NCI-H345 treated with DMSO at 0.1 percent for 48 hours (cell line): ENCODE data around the gene SPDYE9.
"Not testable (repeated sequence)": the region's sequence is repeated elsewhere in the genome, so short reads cannot be mapped to it uniquely, and the experiment has no call there.

Experiments used
- DNase-seq: peaks from one replicate; lab custom pipeline; 2025; ENCODE audit not compliant: unreplicated experiment; lab: John Stamatoyannopoulos, UW

SPDYE9 gene, protein sequence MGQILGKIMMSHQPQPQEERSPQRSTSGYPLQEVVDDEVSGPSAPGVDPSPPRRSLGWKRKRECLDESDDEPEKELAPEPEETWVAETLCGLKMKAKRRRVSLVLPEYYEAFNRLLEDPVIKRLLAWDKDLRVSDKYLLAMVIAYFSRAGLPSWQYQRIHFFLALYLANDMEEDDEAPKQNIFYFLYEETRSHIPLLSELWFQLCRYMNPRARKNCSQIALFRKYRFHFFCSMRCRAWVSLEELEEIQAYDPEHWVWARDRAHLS

DNA sequence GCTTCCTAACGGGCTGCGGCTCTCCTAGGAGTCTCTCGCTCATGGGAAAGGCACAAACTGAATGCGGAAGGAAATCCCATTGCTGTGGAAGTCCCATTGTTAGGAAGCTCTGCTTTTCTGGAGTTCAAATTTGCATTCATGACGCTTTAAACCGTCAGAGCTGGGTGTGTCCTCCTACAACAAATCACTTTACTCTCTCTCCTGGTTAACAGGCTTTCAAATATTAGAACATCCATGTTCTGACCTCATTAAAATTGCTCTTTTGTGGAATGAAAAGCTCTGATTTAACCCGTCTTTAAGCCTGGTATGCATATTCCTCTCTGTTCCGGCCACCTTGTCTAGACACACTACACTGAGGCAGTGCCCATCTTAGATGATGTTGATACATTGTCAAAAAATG, at the start of gene SPDYE9:
TSS of gene SPDYE9 (minus strand) at position 101 of the 400 bp plus-strand sequence. CDS start 1,800 bp downstream, outside the sequence.
- DNase-seq, result not testable (repeated sequence)

DNA sequence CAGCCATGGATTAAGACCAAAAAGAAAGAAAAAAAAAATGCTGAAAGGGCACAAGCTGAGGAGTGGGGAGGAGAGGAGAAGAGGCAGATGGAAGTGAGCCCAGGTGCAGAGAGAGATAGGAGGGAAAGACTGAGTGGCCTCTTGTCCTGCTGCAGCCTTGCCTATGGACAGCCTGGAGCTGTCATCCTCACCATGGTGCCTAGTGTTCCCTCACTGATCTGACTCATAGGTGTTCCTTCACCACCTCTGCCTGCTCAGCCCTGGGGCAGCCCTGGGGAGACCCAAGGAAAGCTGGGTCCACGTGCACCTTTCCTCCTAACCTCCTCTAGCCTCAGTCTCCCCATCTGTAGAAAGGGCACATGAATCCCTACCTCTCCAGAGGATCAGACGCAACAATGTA, 49.0 kb upstream of the SPDYE9 start:
- not testable (repeated sequence) for DNase-seq

DNA sequence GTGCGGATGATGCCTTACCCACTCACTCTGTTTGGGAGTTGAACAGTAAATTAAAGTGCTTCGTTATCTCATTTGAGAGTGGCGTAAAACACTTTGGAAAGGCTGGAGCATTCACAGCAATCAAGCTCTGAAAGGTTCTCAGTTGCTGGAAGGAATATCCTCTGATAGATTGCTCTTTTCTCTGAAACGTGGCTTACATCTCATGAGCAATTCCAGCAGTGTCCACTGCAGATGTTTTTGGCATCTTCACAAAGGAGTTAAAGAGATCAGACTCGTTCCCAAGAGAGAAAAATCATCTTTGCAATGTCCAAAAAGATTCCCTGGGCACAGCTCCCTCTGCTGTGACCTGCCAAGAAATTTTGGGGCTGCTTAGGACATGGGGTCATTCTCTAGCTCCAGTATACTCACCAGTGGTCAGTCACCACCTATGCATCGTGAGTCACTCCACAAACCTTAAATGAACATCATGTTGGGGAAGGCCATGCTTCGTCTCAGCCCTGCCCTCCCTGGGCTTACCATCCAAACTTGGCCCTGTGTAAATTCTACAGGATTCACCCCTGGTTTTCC, 46.9 kb upstream of the SPDYE9 start:
- not testable (repeated sequence) for DNase-seq

DNA sequence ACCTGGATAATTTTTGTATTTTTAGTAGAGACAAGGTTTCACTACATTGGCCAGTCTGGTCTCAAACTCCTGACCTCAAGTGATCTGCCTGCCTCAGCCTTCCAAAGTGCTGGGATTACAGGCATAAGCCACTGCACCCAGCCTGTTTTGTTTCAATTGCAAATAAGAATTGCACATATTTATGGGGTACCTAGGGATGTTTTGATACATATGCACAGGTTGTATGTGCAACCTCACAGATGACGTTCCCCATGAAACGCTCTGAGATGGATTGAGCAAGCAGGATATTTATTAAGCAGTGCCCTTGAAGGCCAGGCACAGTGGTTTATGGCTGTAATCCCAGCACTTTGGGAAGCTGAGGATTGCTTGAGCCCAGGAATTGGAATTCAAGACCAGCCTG, 44.8 kb upstream of the SPDYE9 start:
- not testable (repeated sequence) for DNase-seq

DNA sequence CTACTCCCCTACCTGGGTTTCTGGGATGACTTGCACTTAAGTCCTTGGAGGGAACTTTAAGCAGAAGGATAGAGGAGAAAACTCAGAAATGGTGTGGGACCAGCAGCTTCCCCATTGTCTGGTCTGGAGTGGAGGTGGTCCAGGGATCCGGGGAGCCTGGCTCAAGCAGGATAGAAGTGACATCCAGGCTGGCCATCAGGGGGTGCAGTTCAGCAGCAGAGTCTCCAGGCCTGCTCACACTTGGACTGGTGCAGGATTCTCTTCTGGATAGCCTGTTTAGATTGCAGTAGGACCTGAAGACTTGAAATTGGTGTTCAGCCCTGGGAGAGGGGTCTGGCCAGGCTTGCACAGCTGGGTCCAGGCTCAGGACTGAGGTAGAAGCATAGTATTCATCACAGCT, 38.3 kb upstream of the SPDYE9 start:
- DNase-seq, result not testable (repeated sequence)

DNA sequence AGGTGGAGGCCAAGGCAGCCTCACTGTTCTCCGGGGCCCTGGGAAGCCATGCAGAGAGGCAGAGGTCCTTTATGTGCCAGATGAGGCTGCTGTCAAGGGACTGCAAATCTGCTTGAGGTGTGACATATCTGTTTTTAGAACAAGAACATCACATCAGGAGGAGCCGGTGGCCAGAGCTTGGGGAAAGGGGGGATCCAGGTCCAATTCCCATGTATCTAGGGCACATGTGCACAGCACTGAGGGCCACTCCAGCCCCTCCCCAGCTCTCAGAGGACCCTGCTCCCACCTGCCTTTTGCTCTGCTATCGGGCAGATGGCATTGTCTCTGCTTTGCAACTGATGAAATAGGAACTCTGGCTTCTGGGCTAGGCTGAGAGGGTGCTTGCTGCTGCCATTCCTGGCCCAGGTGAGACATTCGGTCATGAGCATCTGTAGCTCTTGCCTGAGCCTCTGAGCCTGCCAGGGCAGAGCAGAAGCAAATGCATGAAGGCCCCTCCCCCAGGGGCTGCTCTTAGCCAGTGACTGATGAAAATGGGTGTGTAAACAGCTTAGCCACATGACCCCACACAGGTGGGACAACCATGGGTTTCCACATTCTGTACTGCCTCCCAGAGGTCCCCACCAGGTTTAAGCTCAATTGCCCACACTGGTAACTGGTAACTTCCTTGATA, 37.1 kb upstream of the SPDYE9 start:
- DNase-seq, result not testable (repeated sequence)

DNA sequence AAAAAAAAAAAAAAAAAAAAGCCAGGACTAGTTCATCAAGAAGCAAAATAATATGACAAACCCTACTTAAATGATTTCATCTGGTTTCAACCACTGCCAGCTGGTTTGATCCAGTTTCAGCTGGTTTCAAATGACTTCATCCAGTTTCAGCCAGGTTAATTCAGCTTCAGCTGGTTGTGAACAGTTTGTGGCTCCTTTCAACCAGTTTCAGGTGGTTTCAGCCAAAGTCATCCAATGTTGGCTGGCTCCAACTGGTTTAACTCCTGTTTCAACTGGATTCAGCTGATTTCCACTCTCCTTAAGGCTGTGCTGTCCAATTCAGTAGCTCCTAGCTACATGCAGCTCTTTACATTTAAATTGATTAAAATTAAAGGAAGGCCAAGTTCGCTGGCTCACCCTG, 32.3 kb upstream of the SPDYE9 start:
- DNase-seq, result not testable (repeated sequence)

DNA sequence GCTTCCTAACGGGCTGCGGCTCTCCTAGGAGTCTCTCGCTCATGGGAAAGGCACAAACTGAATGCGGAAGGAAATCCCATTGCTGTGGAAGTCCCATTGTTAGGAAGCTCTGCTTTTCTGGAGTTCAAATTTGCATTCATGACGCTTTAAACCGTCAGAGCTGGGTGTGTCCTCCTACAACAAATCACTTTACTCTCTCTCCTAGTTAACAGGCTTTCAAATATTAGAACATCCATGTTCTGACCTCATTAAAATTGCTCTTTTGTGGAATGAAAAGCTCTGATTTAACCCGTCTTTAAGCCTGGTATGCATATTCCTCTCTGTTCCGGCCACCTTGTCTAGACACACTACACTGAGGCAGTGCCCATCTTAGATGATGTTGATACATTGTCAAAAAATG, 28.0 kb downstream of the SPDYE9 start, which contains the start of gene SPDYE11:
TSS of gene SPDYE11 (minus strand) at position 101 of the 400 bp plus-strand sequence. CDS start 1,800 bp downstream, outside the sequence.
- not testable (repeated sequence) for DNase-seq

DNA sequence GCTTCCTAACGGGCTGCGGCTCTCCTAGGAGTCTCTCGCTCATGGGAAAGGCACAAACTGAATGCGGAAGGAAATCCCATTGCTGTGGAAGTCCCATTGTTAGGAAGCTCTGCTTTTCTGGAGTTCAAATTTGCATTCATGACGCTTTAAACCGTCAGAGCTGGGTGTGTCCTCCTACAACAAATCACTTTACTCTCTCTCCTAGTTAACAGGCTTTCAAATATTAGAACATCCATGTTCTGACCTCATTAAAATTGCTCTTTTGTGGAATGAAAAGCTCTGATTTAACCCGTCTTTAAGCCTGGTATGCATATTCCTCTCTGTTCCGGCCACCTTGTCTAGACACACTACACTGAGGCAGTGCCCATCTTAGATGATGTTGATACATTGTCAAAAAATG, 56.2 kb downstream of the SPDYE9 start, which contains the start of gene SPDYE8:
TSS of gene SPDYE8 (minus strand) at position 101 of the 400 bp plus-strand sequence. CDS start 1,800 bp downstream, outside the sequence.
- not testable (repeated sequence) for DNase-seq
